GM18868 (cell line): ENCODE data around the gene MBD3L2.
"Not testable (repeated sequence)": the region's sequence is repeated elsewhere in the genome, so short reads cannot be mapped to it uniquely, and the experiment has no call there.

Source experiments
- ATAC-seq: cut with Tn5 transposase; IDR thresholded peaks from one replicate; pipeline ENCODE4 v1.9.1; 2021; ENCODE audit warnings: mild to moderate bottlenecking, moderate library complexity; ENCODE audit not compliant: unreplicated experiment

The MBD3L2 gene

GRCh38 chr19:7049021-7049420 is at the start of gene MBD3L2:
Gene MBD3L2 (plus strand): TSS chr19:7049321. CDS start chr19:7049374, 53 bp downstream.
- ATAC-seq = not testable (repeated sequence)

DNA sequence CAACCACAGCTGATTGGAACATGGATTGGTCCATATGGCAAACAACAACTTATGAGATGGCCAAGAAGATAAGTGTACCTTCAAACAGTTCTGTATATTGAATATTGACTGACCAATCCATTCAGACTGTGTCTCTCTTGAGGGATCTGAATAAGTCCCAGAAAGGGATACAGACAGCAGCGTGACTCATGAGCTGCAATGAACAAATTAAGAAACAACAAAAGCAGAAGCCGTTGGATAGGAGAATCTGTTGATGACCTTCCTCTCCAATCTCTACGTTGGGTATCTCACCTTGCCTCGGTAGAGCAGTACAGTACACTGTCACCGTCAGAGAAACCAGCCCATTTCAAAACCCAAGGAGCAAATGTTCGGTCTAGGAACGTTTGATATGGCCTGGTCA is 49.2 kb upstream of the MBD3L2 start:
- no peak for ATAC-seq

DNA sequence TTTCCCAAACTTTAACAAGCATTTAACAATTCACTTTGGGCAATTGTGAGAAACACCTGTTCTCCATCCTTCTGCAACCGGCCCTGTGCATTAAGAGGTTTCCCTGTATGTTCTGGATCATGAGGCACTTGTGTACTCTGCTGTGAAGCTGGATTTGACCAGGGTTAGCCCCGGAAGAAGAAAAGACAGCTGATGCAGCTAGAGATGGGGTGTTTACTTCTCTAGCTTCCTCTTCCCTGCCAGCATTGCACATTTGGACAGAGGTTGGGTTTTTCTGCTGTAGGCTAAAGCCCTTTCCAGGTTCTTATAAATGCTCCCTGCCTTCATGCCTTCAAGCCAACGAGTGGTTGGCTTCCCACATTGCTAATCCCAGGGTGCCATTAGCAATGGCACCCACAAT is 48.8 kb upstream of the MBD3L2 start:
- ATAC-seq = no peak

- no peak for ATAC-seq
Observed at GRCh38 chr19:7000816-7001215, 48.3 kb upstream of the MBD3L2 start.

GRCh38 chr19:7004313-7004931 is 44.7 kb upstream of the MBD3L2 start:
- no peak for ATAC-seq

DNA sequence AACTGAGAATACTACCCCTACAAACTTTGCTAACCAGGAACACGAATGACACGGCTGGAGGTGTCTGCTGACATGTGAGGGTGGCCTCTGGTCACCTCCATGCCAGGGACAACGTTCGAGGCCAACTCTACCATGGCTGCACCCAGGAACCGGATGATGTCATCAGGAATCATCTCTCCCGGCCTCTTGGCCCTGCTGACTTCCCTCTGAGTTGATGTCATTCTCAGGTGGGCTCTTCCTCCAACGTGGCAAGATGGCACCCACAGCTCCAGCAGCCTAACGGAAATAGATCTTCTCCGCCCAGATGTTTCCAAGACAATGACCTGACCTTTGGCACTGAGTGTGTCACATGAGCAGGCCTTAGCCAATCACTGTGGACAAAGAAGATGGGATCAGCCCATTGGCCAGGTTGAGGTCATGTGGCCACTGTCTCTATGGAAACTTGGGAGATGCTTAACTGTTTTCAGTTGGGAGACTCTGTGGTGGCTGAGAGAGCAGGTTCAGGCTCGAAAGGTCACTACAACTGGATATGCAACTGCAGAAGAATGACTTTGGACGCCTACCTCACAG is 42.9 kb upstream of the MBD3L2 start:
- ATAC-seq = no peak

DNA sequence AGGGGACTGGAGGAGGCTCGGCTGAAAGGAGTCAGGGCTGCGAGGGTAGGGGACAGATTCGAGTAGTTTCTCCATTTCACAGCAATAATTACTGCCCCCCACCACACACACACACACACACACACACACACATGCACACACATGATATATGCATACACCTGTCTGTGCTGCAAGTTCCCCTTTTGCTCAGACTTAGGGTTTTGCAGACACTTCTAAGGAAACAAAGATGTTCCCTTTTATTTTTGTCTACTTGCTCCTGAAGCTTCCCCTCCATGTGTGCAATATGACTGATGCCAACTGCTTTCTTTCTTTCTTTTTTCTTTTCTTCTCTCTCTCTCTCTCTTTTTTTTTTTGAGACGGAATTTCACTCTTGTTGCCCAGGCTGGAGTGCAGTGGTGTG is 41.3 kb upstream of the MBD3L2 start:
- no peak for ATAC-seq

- no peak for ATAC-seq
Observed at GRCh38 chr19:7010722-7011593, 38.2 kb upstream of the MBD3L2 start.

DNA sequence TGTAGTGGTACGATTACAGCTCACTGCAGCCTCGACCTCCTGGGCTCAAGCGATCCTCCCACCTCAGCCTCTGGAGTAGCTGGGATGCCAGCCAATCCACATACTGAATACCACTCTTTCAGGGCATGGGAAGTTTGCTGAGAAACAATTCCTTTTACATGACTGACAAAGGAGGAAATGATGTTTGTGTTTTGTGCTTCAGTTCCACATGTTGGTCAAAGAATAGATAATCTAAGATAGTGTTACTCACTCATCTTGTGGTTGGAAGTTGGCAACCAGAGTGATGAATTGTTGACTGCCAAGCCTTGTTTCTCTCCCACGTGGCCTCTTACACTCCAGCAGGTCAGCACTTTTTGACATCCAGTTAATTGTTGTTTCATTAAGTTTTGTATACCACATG is 35.4 kb upstream of the MBD3L2 start:
- no peak for ATAC-seq

DNA sequence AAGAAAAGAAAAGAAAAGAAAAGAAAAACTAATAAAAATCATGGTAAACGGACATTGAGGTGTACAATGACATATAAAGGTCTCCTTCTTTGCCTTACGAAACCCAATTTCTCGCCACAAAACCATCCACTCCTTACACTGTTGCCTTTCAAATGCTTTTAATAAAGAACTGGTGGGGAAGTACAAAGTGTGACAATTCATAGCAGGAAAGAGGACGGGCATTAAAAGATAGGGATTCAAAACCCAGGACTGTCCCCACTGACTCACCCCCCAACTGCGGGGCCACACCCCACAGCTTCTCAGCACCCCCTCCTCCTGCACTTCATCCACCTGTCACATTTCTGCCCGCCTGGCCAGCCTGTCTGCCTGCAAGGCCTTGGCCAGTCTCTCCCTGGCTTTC is 30.3 kb upstream of the MBD3L2 start:
- no peak for ATAC-seq

DNA sequence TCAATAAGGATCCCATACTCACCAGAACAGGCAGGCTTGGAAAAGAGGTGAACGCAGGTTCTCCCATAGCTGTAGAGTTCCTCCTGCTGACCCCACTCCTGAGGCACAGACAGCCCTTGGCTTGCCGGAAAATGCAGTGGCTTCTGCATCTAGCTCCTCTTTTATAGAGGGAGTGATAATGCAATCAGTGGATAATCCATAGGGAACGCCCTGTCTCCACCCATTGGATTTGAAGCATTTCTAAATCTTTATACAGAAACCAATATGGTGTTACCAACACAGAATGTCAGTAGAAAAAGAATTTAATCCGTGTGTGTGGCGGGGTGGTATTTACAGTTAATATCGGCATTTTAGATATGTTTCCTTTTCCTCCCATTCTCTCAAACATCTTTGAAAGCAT is 27.8 kb upstream of the MBD3L2 start, which contains the start of gene MBD3L2B:
Gene MBD3L2B, minus strand, starts transcription at position 101 of the 400 bp plus-strand sequence. Its CDS starts 34 bp downstream, at position 67.
- not testable (repeated sequence) for ATAC-seq

DNA sequence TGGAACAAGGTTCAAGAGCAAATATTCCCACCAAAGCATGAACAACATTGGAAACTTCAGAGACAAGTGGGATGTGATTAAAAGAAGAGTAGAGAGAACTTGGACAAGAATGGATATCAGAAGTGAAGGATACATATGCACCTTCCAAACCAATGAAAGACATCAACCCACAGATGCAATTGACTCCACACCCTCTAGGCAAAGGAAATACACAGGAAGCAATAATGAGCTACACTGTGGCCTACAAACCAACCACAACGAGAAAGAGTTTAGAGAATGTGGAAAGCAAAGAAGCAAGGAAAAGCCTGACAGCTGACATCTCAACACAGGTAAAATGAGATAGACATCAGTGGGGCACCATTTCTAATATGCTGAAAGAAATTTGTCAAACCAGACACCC is 20.3 kb upstream of the MBD3L2 start:
- not testable (repeated sequence) for ATAC-seq

GRCh38 chr19:7030278-7030677 is 18.8 kb upstream of the MBD3L2 start, which contains the start of gene MBD3L5:
Gene MBD3L5 (plus strand): TSS chr19:7030578. CDS start chr19:7030612, 34 bp downstream.
- ATAC-seq = not testable (repeated sequence)

DNA sequence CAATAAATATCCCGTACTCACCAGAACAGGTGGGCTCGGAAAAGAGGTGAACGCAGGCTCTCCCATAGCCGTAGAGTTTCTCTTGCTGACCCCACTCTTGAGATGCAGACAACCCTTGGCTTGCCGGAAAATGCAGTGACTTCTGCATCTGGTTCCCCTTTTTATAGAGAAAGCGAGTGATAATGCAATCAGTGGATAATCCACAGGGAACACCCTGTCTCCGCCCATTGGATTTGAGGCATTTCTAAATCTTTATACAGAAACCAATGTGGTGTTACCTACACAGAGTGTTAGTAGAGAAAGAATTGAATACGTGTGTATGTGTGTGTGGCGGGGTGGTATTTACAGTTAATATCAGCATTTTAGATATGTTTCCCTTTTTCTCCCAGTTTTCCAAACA is 9.0 kb upstream of the MBD3L2 start, which contains the start of gene MBD3L4:
Gene MBD3L4, minus strand, starts transcription at position 101 of the 400 bp plus-strand sequence. Its CDS starts 35 bp downstream, at position 66.
- not testable (repeated sequence) for ATAC-seq

- ATAC-seq = not testable (repeated sequence)
Observed at GRCh38 chr19:7041563-7041962, 7.6 kb upstream of the MBD3L2 start.

DNA sequence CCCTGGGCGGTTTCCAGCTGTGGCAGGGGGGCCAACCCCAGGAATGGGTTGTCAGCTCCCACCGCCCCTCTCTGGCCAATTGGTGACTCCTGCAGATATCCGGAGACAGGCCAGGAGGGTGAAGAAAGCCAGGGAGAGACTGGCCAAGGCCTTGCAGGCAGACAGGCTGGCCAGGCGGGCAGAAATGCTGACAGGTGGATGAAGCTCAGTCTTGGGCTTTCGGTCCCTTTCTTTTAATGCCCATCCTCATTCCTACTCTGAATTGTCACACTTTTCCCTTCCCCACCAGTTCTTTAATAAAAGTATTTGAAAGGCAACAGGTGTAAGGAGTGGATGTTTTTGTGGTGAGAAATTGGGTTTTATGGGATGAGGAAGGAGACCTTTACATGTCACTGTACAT is 2.3 kb downstream of the MBD3L2 start:
- ATAC-seq = not testable (repeated sequence)

DNA sequence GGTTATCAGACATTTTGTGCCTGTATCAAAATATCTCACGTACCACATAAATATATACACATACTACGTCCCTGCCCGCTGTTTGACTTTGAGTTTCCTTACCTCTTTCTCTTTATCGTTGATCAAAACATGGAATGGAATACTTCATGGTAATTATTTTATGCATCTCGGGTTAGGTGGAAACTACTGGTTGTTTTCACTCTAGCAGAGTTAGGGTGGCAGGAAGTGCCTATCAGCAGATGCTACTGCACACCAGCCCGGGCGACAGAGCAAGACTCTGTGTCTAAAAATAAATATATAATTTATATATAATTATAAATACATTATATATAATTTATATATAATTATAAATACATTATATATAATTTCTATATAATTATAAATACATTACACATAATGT is 3.8 kb downstream of the MBD3L2 start:
- not testable (repeated sequence) for ATAC-seq

GRCh38 chr19:7054635-7055368 is 5.7 kb downstream of the MBD3L2 start:
- not testable (repeated sequence) for ATAC-seq

- ATAC-seq = not testable (repeated sequence)
Observed at GRCh38 chr19:7055679-7056078, 6.6 kb downstream of the MBD3L2 start.

DNA sequence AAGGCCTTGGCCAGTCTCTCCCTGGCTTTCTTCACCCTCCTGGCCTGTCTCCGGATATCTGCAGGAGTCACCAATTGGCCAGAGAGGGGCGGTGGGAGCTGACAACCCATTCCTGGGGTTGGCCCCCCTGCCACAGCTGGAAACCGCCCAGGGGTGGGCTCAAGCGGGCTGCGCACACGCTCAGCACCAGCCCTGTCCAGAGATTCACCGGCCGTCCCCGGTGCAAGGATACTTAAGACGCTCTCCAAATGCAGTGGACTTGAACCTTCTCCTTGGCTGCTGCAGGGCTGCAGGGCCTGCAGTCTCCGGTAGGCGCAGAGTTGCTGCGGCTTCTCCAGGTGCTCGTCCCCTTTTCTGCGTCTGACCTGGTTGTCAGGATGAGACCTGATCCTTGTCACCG is 7.2 kb downstream of the MBD3L2 start:
- ATAC-seq = not testable (repeated sequence)

DNA sequence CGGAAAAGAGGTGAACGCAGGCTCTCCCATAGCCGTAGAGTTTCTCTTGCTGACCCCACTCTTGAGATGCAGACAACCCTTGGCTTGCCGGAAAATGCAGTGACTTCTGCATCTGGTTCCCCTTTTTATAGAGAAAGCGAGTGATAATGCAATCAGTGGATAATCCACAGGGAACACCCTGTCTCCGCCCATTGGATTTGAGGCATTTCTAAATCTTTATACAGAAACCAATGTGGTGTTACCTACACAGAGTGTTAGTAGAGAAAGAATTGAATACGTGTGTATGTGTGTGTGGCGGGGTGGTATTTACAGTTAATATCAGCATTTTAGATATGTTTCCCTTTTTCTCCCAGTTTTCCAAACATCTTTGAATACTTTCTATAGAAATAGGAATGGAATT is 9.5 kb downstream of the MBD3L2 start, which contains the start of gene MBD3L3:
Gene MBD3L3, minus strand, starts transcription at position 101 of the 400 bp plus-strand sequence. Its CDS starts 71 bp downstream, at position 30.
- ATAC-seq = not testable (repeated sequence)
